ENCODE measurements around the gene ABI3BP.

GRCh38 chr3:100873611-100874010, 119.6 kb downstream of the ABI3BP start:
- TF ChIP-seq POLR2A (IDR thresholded peaks at IDR 0.05), result no peak
- TF ChIP-seq CTCF (IDR thresholded peaks at IDR 0.05), result no peak
